Brain microvascular endothelial cell (primary cell): Measurements from ENCODE around the gene NTPCR.
A peak's percentile ranks its signal among the peaks of the same experiment; 100 is the strongest.

Experiments used
- DNase-seq: peaks from one replicate; pipeline ENCODE4 v3.0.0-alpha.2; 2020
- H3K27ac ChIP-seq: fragments of 250-450 bp; sonication (Bioruptor Pico); 2 replicates; pipeline ENCODE4 v1.5.1; 2020; ENCODE audit warnings: mild to moderate bottlenecking, moderate library complexity
- H3K27me3 ChIP-seq: fragments of 250-450 bp; sonication (Bioruptor Pico); replicated peaks from 2 replicates; pipeline ENCODE4 v1.5.1; 2020; ENCODE audit warnings: mild to moderate bottlenecking
- H3K36me3 ChIP-seq: fragments of 250-450 bp; sonication (Bioruptor Pico); replicated peaks from 2 replicates; pipeline ENCODE4 v1.5.1; 2020; ENCODE audit warnings: mild to moderate bottlenecking
- H3K4me3 ChIP-seq: 2 replicates; pipeline ENCODE4 v1.5.1; 2011; ENCODE audit warnings: low read depth, mild to moderate bottlenecking, control low read depth, low read length, moderate library complexity
- CTCF ChIP-seq: IDR thresholded peaks from 2 replicates; pipeline ENCODE4 v1.5.1; 2011; ENCODE audit warnings: low read depth, mild to moderate bottlenecking, moderate library complexity, low read length, control low read depth, inconsistent platforms; ENCODE audit errors: missing control alignments
- in situ Hi-C: cut with HindIII; loops from 2 replicates; pipeline ENCODE4 v1.10.0; 2017; ENCODE audit warnings: low sequenced_read_pairs, low pct_ligation_motif_present

The NTPCR gene

GRCh38 chr1:233004451-233004850 lies 54.0 kb downstream of the NTPCR start:
- Histone ChIP-seq H3K4me3 (no peak overlapping the region), H3K27ac (no peak overlapping the region), H3K27me3 (no peaks in the 10 kb centered on the region), H3K36me3 (no peaks in the 10 kb centered on the region)
- no peak for TF ChIP-seq CTCF
- no peak for DNase-seq
- in situ Hi-C loops: no loop called here

- Histone ChIP-seq H3K36me3 (no peaks in the 10 kb centered on the region), H3K4me3 (no peak overlapping the region), H3K27me3 (no peaks in the 10 kb centered on the region), H3K27ac (no peak overlapping the region)
- in situ Hi-C loops: no loop called here
- TF ChIP-seq CTCF: no peak
- DNase-seq: no peak
These were observed 54.7 kb downstream of the NTPCR start for GRCh38 chr1:233005156-233005555.

GRCh38 chr1:233005703-233006102 lies 55.3 kb downstream of the NTPCR start:
- H3K27ac ChIP-seq: no peak overlapping the region
- H3K4me3 ChIP-seq: no peak overlapping the region
- DNase-seq: peak; percentile 48
- H3K36me3 ChIP-seq: no peaks in the 10 kb centered on the region
- in situ Hi-C loops: no loop called here
- TF ChIP-seq CTCF: no peak
- no peaks in the 10 kb centered on the region for H3K27me3 ChIP-seq

GRCh38 chr1:233006108-233006507 lies 55.7 kb downstream of the NTPCR start:
- in situ Hi-C loops: no loop called here
- Histone ChIP-seq H3K36me3 (no peaks in the 10 kb centered on the region), H3K4me3 (no peak overlapping the region), H3K27me3 (no peaks in the 10 kb centered on the region), H3K27ac (no peak overlapping the region)
- no peak for TF ChIP-seq CTCF
- no peak for DNase-seq

GRCh38 chr1:233006541-233006973 lies 56.1 kb downstream of the NTPCR start:
- Histone ChIP-seq H3K27me3 (no peaks in the 10 kb centered on the region), H3K4me3 (no peak overlapping the region), H3K27ac (no peak overlapping the region), H3K36me3 (no peaks in the 10 kb centered on the region)
- DNase-seq: no peak
- in situ Hi-C loops: no loop called here
- no peak for TF ChIP-seq CTCF

GRCh38 chr1:233010146-233010545 lies 59.7 kb downstream of the NTPCR start:
- no peak overlapping the region for H3K27ac ChIP-seq
- H3K27me3 ChIP-seq: no peaks in the 10 kb centered on the region
- H3K36me3 ChIP-seq: no peaks in the 10 kb centered on the region
- TF ChIP-seq CTCF: no peak
- no peak for DNase-seq
- in situ Hi-C loops: no loop called here
- no peak overlapping the region for H3K4me3 ChIP-seq
